ENCODE results near the gene HSPA1L. TPM values are rescaled to one million over a fixed set of nuclear protein-coding genes. Genes with fewer than 3 reads are reported as not detected.
"Not testable (repeated sequence)": the region's sequence is repeated elsewhere in the genome, so short reads cannot be mapped to it uniquely, and the experiment has no call there.

Gene HSPA1L
- total RNA-seq, 2 experiments from 2014 or later = 2.8 to 3.0 TPM

DNA sequence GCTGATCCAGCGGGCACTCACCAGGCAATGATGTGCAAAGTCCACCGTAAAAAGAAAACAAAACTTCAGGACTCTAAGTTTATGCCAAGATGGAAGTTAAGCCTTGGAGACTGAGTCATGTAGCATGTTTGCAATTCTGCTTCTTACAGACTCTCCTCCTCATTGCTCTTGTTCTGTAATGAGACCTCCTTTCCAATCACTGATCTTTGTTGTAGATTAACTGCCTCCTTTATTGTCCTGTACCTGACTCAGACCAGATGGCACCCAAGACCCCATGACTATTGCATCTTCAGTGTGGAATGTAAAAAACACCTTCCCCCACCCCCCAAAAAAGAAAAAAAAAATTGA, 36.4 kb upstream of the HSPA1L start:
- POLR2A ChIA-PET = interaction anchor here (1.4 kb wide), 1 partner anchor 16 kb away, joined by 6 read pairs; no protein-coding TSS in a partner anchor
- Mint-ChIP-seq H3K4me3 (no peak overlapping the region), H3K27ac (no peak overlapping the region), H3K36me3 (ENCODE audit: low read depth) (peaks cover 6% of the 10 kb centered on the region), H3K4me1 (no peaks in the 10 kb centered on the region), H3K9me3 (peaks cover 6% of the 10 kb centered on the region), H3K27me3 (no peaks in the 10 kb centered on the region)
- no peak for DNase-seq
- CTCF ChIA-PET = interaction anchor here (0.6 kb wide), 1 partner anchor 203 kb away, joined by 3 read pairs; no protein-coding TSS in a partner anchor

DNA sequence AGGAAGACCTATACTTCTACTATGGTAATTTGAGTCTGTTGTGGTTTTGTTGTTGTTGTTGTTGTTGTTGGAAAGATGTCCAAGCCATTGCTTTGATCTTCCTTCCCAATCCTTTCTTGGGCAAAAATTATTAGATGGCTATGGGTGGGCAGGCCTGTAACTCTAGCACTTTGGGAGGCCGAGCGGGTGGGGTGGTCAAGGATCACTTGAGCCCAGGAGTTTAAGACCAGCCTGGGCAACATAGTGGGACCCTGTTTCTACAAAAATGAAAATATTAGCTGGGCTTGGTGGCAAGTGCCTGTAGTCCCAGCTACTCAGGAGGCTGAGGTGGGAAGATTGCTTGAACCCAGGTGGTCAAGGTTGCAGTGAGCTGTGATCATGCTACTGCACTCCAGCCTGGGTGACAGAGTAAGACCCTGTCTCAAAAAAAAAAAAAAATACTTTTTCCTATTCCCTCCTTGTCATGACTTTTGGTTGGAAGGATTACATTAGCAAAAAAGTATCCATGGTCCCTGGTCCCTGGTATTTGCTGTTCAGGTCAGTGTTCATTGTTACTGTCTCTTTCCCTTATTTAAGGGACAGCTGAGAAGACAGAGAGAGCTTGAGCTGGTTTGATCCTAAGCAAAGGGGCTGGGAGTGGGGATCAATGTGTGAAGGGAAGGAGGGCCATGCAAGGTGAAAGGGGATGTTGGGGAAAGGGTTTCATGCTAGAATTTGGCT, 35.8 kb upstream of the HSPA1L start:
- Mint-ChIP-seq H3K4me1 (no peaks in the 10 kb centered on the region), H3K36me3 (ENCODE audit: low read depth) (peaks cover 6% of the 10 kb centered on the region), H3K27me3 (no peaks in the 10 kb centered on the region), H3K4me3 (no peak overlapping the region), H3K27ac (no peak overlapping the region), H3K9me3 (peaks cover 6% of the 10 kb centered on the region)
- DNase-seq = no peak
- POLR2A ChIA-PET = no interaction called here
- CTCF ChIA-PET = no interaction called here

GRCh38 chr6:31847276-31847978, 32.3 kb upstream of the HSPA1L start:
- no peaks in the 10 kb centered on the region for H3K9me3 Mint-ChIP-seq
- ChIA-PET POLR2A (interaction anchor here (0.8 kb wide), 1 partner anchor 9 kb away, joined by 3 read pairs; no protein-coding TSS in a partner anchor), CTCF (interaction anchor here (0.5 kb wide), 1 partner anchor 61 kb away, joined by 3 read pairs; no protein-coding TSS in a partner anchor)
- no peaks in the 10 kb centered on the region for H3K27me3 Mint-ChIP-seq
- no peaks in the 10 kb centered on the region for H3K4me1 Mint-ChIP-seq
- peaks cover 6% of the 10 kb centered on the region for H3K36me3 Mint-ChIP-seq (ENCODE audit: low read depth)
- DNase-seq = no peak
- no peak overlapping the region for H3K4me3 Mint-ChIP-seq
- no peak overlapping the region for H3K27ac Mint-ChIP-seq

DNA sequence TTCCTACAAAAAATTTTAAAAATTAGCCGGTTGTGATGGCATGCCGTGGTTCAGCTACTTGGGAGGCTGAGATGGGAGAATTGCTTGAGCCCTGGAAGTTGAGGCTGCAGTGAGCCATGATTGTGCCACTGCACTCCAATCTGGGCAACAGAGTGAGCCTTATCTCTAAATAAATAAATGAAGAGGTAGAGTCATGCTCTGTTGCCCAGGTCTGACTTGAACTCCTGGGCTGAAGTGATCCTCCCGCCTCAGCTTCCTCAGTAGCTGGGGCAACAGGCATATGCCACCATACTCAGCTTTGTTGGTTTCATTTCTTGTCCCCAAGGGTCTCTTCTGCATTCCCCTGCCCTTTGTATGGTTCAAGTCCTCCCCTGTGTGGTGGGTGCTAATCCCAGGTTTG, 29.4 kb upstream of the HSPA1L start:
- DNase-seq = no peak
- Mint-ChIP-seq H3K9me3 (no peaks in the 10 kb centered on the region), H3K36me3 (ENCODE audit: low read depth) (peaks cover 27% of the 10 kb centered on the region), H3K27ac (no peak overlapping the region), H3K27me3 (no peaks in the 10 kb centered on the region), H3K4me1 (peaks cover 6% of the 10 kb centered on the region), H3K4me3 (no peak overlapping the region)
- ChIA-PET POLR2A (interaction anchor here (0.7 kb wide), 1 partner anchor 9 kb away, joined by 3 read pairs; no protein-coding TSS in a partner anchor), CTCF (no interaction called here)

- no peak overlapping the region for H3K4me3 Mint-ChIP-seq
- H3K27ac Mint-ChIP-seq = no peak overlapping the region
- H3K36me3 Mint-ChIP-seq (ENCODE audit: low read depth) = peaks cover 49% of the 10 kb centered on the region
- no peak for DNase-seq
- POLR2A ChIA-PET = no interaction called here
- H3K27me3 Mint-ChIP-seq = no peaks in the 10 kb centered on the region
- H3K9me3 Mint-ChIP-seq = no peaks in the 10 kb centered on the region
- H3K4me1 Mint-ChIP-seq = peaks cover 27% of the 10 kb centered on the region
- CTCF ChIA-PET = no interaction called here
These were observed 27.0 kb upstream of the HSPA1L start for GRCh38 chr6:31842053-31842452.

GRCh38 chr6:31839779-31840126, 24.7 kb upstream of the HSPA1L start:
- H3K27ac Mint-ChIP-seq, H3K27me3 Mint-ChIP-seq, H3K4me3 Mint-ChIP-seq, H3K9me3 Mint-ChIP-seq, DNase-seq: not testable (repeated sequence)
- CTCF ChIA-PET = interaction anchor here (1.3 kb wide), 1 partner anchor 110 kb away, joined by 4 read pairs; no protein-coding TSS in a partner anchor
- POLR2A ChIA-PET = interaction anchor here (1.1 to 3.0 kb wide), 4 partner anchors 12 to 33 kb away, joined by 3 to 11 read pairs (median 4); partner anchors contain the start of genes HSPA1B, LSM2 and NEU1
- Mint-ChIP-seq H3K36me3 (ENCODE audit: low read depth) (peaks cover 64% of the 10 kb centered on the region), H3K4me1 (peaks cover 38% of the 10 kb centered on the region)

DNA sequence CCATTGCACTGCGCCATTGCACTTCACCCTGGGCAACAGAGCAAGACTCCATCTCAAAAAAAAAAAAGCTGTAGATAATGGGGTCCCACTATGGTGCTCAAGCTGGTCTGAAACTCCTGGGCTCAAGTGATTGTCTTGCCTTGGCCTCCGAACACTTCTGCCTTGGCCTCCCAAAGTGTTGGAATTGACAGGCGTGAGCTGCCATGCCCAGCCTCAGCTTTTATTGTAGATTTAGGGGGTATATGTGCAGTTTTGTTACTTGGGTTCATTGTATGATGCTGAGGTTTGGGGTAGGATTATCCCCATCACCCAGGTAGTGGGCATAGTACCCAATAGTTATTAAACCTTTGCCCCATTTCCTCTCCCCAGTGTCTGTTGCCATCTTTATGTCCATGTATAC, 23.9 kb upstream of the HSPA1L start:
- Mint-ChIP-seq H3K4me3 (peak overlapping the region; percentile 46), H3K27me3 (no peaks in the 10 kb centered on the region), H3K27ac (peak overlapping the region; percentile 45), H3K9me3 (no peaks in the 10 kb centered on the region), H3K36me3 (ENCODE audit: low read depth) (peaks cover 68% of the 10 kb centered on the region), H3K4me1 (peaks cover 42% of the 10 kb centered on the region)
- no peak for DNase-seq
- POLR2A ChIA-PET = interaction anchor here (0.6 to 3.0 kb wide), 8 partner anchors 9 to 971 kb away, joined by 3 to 11 read pairs (median 3); partner anchors contain the start of genes HSPA1B, LSM2 and NEU1
- CTCF ChIA-PET = interaction anchor here (1.2 to 1.4 kb wide), 4 partner anchors 11 to 185 kb away, joined by 3 to 5 read pairs (median 4); partner anchors contain the start of gene HSPA1B

DNA sequence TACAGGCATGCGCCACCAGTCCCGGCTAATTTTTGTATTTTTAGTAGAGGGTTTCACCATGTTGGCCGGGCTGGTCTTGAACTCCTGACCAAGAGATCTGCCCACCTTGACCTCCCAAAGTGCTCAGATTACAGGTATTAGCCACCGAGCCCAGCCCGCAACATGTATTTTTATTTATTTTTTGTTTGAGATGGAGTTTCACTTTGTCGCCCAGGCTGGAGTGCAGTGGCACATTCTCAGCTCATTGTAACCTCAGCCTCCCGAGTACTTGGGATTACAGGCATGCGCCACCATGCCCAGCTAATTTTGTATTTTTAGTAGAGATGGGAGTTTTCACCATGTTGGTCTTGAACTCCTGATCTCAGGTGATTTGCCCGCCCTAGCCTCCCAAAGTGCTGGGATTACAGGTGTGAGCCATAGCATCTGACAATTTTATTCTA, 23.1 kb upstream of the HSPA1L start:
- H3K4me3 Mint-ChIP-seq = peak overlapping the region; percentile 81
- H3K36me3 Mint-ChIP-seq (ENCODE audit: low read depth) = peaks cover 68% of the 10 kb centered on the region
- POLR2A ChIA-PET = interaction anchor here (0.7 to 9.1 kb wide), 4 partner anchors 25 to 154 kb away, joined by 3 to 119 read pairs (median 7); partner anchors contain the start of genes CLIC1, MSH5 and NEU1
- not testable (repeated sequence) for H3K27me3 Mint-ChIP-seq, H3K27ac Mint-ChIP-seq, DNase-seq, H3K9me3 Mint-ChIP-seq
- H3K4me1 Mint-ChIP-seq = peaks cover 43% of the 10 kb centered on the region
- CTCF ChIA-PET = interaction anchor here (0.6 to 1.4 kb wide), 4 partner anchors 11 to 340 kb away, joined by 3 to 5 read pairs (median 3); partner anchors contain the start of gene HSPA1B

DNA sequence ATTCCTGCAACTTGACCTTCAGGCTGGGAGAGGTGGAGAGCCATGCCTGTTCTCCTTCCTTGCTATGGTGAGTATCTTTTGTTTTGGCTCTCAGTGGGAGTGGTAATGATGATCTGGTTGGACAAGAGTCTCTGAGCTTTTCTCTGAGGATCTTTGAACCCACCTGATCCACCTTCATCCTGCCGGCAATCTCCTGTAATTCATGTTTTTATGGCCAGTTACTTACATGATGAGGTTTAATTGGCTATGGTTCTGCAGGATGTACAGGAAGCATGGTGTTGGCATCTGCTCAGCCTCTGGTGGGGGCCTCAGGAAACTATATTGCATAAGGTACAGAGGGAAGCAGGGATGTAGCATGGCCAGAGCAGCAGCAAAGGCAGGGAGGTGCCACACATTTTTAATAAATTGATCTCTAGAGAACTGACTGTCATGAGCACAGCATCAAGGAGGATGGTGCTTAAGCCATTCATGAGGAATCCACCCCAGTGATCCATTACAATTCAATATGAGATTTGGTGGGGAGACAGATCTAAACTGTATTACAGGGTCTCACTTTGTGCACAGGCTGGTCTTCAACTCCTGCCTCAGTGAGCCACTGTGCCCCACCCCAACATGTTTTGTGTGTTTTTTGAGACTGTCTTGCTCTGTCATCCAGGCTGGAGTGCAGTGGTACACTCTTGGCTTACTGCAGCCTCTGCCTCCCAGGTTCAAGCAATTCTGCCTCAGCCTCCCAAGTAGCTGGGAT, 22.5 kb upstream of the HSPA1L start:
- Mint-ChIP-seq H3K9me3 (no peaks in the 10 kb centered on the region), H3K4me1 (peaks cover 47% of the 10 kb centered on the region), H3K27me3 (no peaks in the 10 kb centered on the region), H3K27ac (peak overlapping the region; percentile 91), H3K36me3 (ENCODE audit: low read depth) (peaks cover 68% of the 10 kb centered on the region), H3K4me3 (peak overlapping the region; percentile 81)
- DNase-seq = no peak
- POLR2A ChIA-PET = interaction anchor here (1.0 to 9.1 kb wide), 10 partner anchors 10 to 177 kb away, joined by 3 to 119 read pairs (median 10); partner anchors contain the start of genes C6orf47, CLIC1, CSNK2B and GPANK1
- CTCF ChIA-PET = no interaction called here

DNA sequence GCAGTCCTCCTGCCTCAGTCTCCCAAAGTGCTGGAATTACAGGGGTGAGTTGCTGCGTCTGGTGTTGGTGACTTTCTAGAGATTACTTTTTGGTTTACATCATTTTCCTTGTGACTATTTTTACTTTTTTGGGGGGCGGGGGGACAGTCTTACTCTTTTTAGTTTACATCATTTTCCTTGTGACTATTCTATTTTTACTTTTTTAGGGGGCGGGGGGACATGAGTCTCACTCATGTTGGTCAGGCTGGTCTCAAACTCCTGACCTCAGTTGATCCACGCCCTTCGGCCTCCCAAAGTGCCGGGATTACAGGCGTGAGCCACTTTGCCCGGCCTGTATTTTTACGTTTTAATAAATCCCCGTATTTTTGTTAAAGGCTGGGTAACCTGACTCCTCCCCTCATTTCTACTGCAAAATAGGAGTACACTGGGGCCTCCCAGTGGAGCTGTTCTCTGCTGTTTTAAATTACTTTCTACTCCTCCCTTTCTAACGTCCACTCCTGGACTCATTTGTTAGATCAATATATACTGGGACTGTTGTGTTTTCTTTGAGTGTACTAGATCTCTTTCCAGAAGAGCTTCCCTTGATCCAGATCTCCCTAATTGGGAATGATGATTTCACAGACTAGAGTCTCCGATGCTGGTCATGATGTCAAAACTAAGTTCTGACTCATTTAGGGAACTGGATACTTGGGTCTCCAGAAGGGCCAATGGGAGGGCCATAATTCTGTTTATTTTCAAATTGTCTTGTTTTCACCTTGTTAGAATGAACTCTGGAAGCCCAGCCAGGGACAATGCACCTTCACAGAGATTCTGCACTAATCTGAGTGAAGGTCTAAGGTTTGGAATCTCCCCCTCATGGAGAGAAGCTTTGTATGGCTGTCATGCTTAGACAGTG, 21.6 kb upstream of the HSPA1L start:
- CTCF ChIA-PET = interaction anchor here (1.1 to 2.7 kb wide), 4 partner anchors 10 to 67 kb away, joined by 3 to 10 read pairs (median 5); partner anchors contain the start of gene HSPA1B
- Mint-ChIP-seq H3K27ac (peak overlapping the region; percentile 91), H3K36me3 (ENCODE audit: low read depth) (peaks cover 65% of the 10 kb centered on the region)

GRCh38 chr6:31836047-31836473, 21.0 kb upstream of the HSPA1L start:
- Mint-ChIP-seq H3K4me3 (peak overlapping the region; percentile 81), H3K27ac (peak overlapping the region; percentile 91), H3K4me1 (peaks cover 55% of the 10 kb centered on the region), H3K9me3 (no peaks in the 10 kb centered on the region), H3K27me3 (no peaks in the 10 kb centered on the region), H3K36me3 (ENCODE audit: low read depth) (peaks cover 64% of the 10 kb centered on the region)
- DNase-seq = no peak
- ChIA-PET CTCF (interaction anchor here (0.7 to 2.7 kb wide), 6 partner anchors 9 to 260 kb away, joined by 3 to 14 read pairs (median 6); partner anchors contain the start of genes HSPA1B and NEU1), POLR2A (interaction anchor here (0.8 to 9.1 kb wide), 18 partner anchors 8 to 341 kb away, joined by 3 to 119 read pairs (median 5); partner anchors contain the start of genes C6orf47, CLIC1, CSNK2B and DDAH2)

More for the DNA sequence above, 21.6 kb upstream of the HSPA1L start:
- no peak for DNase-seq
- POLR2A ChIA-PET = interaction anchor here (1.0 to 9.1 kb wide), 13 partner anchors 10 to 342 kb away, joined by 3 to 119 read pairs (median 6); partner anchors contain the start of genes C6orf47, CLIC1, CSNK2B and DXO
- Mint-ChIP-seq H3K27me3 (no peaks in the 10 kb centered on the region), H3K9me3 (no peaks in the 10 kb centered on the region), H3K4me3 (peak overlapping the region; percentile 81), H3K4me1 (peaks cover 49% of the 10 kb centered on the region)
